Peyer's patch (tissue), 4 donors: Measurements from ENCODE around the gene DMD. TPM values are rescaled to one million over a fixed set of nuclear protein-coding genes. Genes with fewer than 3 reads are reported as not detected.

ENCODE experiments used
- DNase-seq, 3 donors: peaks; one replicate each; pipeline ENCODE4 v3.0.0-alpha.2; 2017 to 2019
- H3K27ac ChIP-seq, 4 donors: fragments of 200-600 bp; sonication (generic); one replicate each; pipeline ENCODE4 v1.5.1; 2016 to 2019
- H3K27me3 ChIP-seq, 2 donors: fragments of 200-600 bp; sonication (generic); one replicate each; pipeline ENCODE4 v1.5.1; 2019
- H3K36me3 ChIP-seq, 3 donors: fragments of 200-600 bp; sonication (generic); one replicate each; pipeline ENCODE4 v1.5.1; 2016 to 2019
- H3K4me1 ChIP-seq, 4 donors: fragments of 200-600 bp; sonication (generic); one replicate each; pipeline ENCODE4 v1.5.1; 2016 to 2019
- H3K4me3 ChIP-seq, 4 donors: fragments of 200-600 bp; sonication (generic); 1 replicate in 3 of 4; 2 replicates in 1 of 4; pipeline ENCODE4 v1.5.1; 2016 to 2019; ENCODE audit warnings: mild to moderate bottlenecking in 1 of 4
- H3K9me3 ChIP-seq, 4 donors: fragments of 200-600 bp; sonication (generic); one replicate each; pipeline ENCODE4 v1.5.1; 2016 to 2019; ENCODE audit warnings: mild to moderate bottlenecking in 1 of 4
- CTCF ChIP-seq, 6 experiments: fragments of 450-650 bp in 4 of 6; fragments of 200-600 bp in 2 of 6; sonication (generic) in 1 of 6; IDR thresholded peaks; one replicate each; pipeline ENCODE4 v1.5.1; 2017 to 2019; ENCODE audit warnings: antibody characterized with exemption in 6 of 6, mild to moderate bottlenecking in 3 of 6, moderate library complexity in 1 of 6
- POLR2A ChIP-seq, 2 donors: fragments of 450-650 bp; IDR thresholded peaks; one replicate each; pipeline ENCODE4 v1.5.1; 2017; ENCODE audit warnings: antibody characterized with exemption in 2 of 2, mild to moderate bottlenecking in 2 of 2, moderate library complexity in 2 of 2
- total RNA-seq, 4 donors: library from RNA; depleted of rRNA; stranded (reverse); fragments of >200 nt; gene quantifications; one replicate each; pipeline ENCODE4 v1.1.0, GENCODE V29; 2016

The DMD gene
- total RNA-seq, 4 donors from 2014 or later, result 15.8 to 109 (median 19.1) TPM

- TF ChIP-seq POLR2A (IDR thresholded peaks at IDR 0.05), result no peak
- no peak for TF ChIP-seq CTCF (IDR thresholded peaks at IDR 0.05)
- Histone ChIP-seq H3K4me3 (no peak overlapping the region), H3K9me3 (no peaks in the 10 kb centered on the region), H3K36me3 (no peaks in the 10 kb centered on the region), H3K27me3 (no peaks in the 10 kb centered on the region), H3K27ac (no peak overlapping the region), H3K4me1 (no peaks in the 10 kb centered on the region)
- DNase-seq, result no peak
These were observed 1373.8 kb downstream of the DMD start for GRCh38 chrX:31837445-31838049.

- Histone ChIP-seq H3K4me3 (no peak overlapping the region), H3K36me3 (no peaks in the 10 kb centered on the region), H3K27ac (no peak overlapping the region), H3K27me3 (no peaks in the 10 kb centered on the region), H3K9me3 (no peaks in the 10 kb centered on the region), H3K4me1 (no peaks in the 10 kb centered on the region)
- no peak for DNase-seq
- TF ChIP-seq CTCF (IDR thresholded peaks at IDR 0.05), result no peak
- TF ChIP-seq POLR2A (IDR thresholded peaks at IDR 0.05), result no peak
These were observed 1374.9 kb downstream of the DMD start for GRCh38 chrX:31836479-31836878.

- Histone ChIP-seq H3K4me3 (no peak overlapping the region), H3K27ac (no peak overlapping the region), H3K9me3 (no peaks in the 10 kb centered on the region), H3K27me3 (no peaks in the 10 kb centered on the region), H3K4me1 (no peaks in the 10 kb centered on the region), H3K36me3 (no peaks in the 10 kb centered on the region)
- no peak for DNase-seq
- TF ChIP-seq CTCF (IDR thresholded peaks at IDR 0.05), result no peak
- no peak for TF ChIP-seq POLR2A (IDR thresholded peaks at IDR 0.05)
These were observed 1379.1 kb downstream of the DMD start for GRCh38 chrX:31832263-31832662.

GRCh38 chrX:31820430-31821210, 1390.7 kb downstream of the DMD start:
- TF ChIP-seq CTCF (IDR thresholded peaks at IDR 0.05) (no peak), POLR2A (IDR thresholded peaks at IDR 0.05) (no peak)
- Histone ChIP-seq H3K27ac (no peak overlapping the region), H3K27me3 (no peaks in the 10 kb centered on the region), H3K9me3 (no peaks in the 10 kb centered on the region), H3K4me3 (no peak overlapping the region), H3K36me3 (no peaks in the 10 kb centered on the region), H3K4me1 (no peaks in the 10 kb centered on the region)
- no peak for DNase-seq

- H3K4me1 ChIP-seq, result no peaks in the 10 kb centered on the region
- no peaks in the 10 kb centered on the region for H3K27me3 ChIP-seq
- H3K4me3 ChIP-seq, result no peak overlapping the region
- no peak for TF ChIP-seq POLR2A (IDR thresholded peaks at IDR 0.05)
- TF ChIP-seq CTCF (IDR thresholded peaks at IDR 0.05), result no peak
- H3K9me3 ChIP-seq, result no peaks in the 10 kb centered on the region
- no peak for DNase-seq
- no peaks in the 10 kb centered on the region for H3K36me3 ChIP-seq
- H3K27ac ChIP-seq, result no peak overlapping the region
These were observed 1391.9 kb downstream of the DMD start for GRCh38 chrX:31819455-31819854.
